ENCODE data around the gene ARHGAP19. TPM values are rescaled to one million over a fixed set of nuclear protein-coding genes. Genes with fewer than 3 reads are reported as not detected.

The ARHGAP19 gene
- total RNA-seq, 2 donors from 2014 or later, result 26.8 to 47.6 TPM

- Mint-ChIP-seq H3K4me3 (no peak overlapping the region), H3K27ac (no peak overlapping the region), H3K36me3 (ENCODE audit: low read depth) (peaks cover 5% of the 10 kb centered on the region), H3K4me1 (peaks cover 6% of the 10 kb centered on the region), H3K27me3 (ENCODE audit: insufficient read depth) (no peaks in the 10 kb centered on the region), H3K9me3 (peaks cover 9% of the 10 kb centered on the region)
- Histone ChIP-seq H3K9ac (ENCODE audit: extremely low read depth, low read length, poor library complexity, severe bottlenecking) (no peak overlapping the region), H3K9me3 (ENCODE audit: control insufficient read depth, low read length) (peaks cover 22% of the 10 kb centered on the region), H3K36me3 (ENCODE audit: control insufficient read depth, insufficient read depth, low read length) (no peaks in the 10 kb centered on the region), H3K4me1 (ENCODE audit: control insufficient read depth, insufficient read depth, low read length) (no peaks in the 10 kb centered on the region), H3K27ac (ENCODE audit: low read depth, low read length) (no peak overlapping the region), H3K4me3 (ENCODE audit: low read length) (no peak overlapping the region), H3K27me3 (ENCODE audit: control insufficient read depth, insufficient read depth, low read length, poor library complexity, severe bottlenecking) (no peaks in the 10 kb centered on the region)
- DNase-seq, result no peak
- WGBS, 2 experiments (ENCODE audit: insufficient coverage in 1 of 2, insufficient read length in 1 of 2), result 88 to 92% methylated on average over 2 to 3 of the region's 9 CpGs
- no peak for TF ChIP-seq CTCF (conservative IDR thresholded peaks at IDR 0.05)
These were observed 17.6 kb downstream of the ARHGAP19 start for GRCh38 chr10:97274828-97275227.

- Histone ChIP-seq H3K9ac (ENCODE audit: extremely low read depth, low read length, poor library complexity, severe bottlenecking) (no peak overlapping the region), H3K36me3 (ENCODE audit: control insufficient read depth, insufficient read depth, low read length) (no peaks in the 10 kb centered on the region), H3K27ac (ENCODE audit: low read depth, low read length) (no peak overlapping the region), H3K9me3 (ENCODE audit: control insufficient read depth, low read length) (peaks cover 22% of the 10 kb centered on the region), H3K27me3 (ENCODE audit: control insufficient read depth, insufficient read depth, low read length, poor library complexity, severe bottlenecking) (no peaks in the 10 kb centered on the region), H3K4me1 (ENCODE audit: control insufficient read depth, insufficient read depth, low read length) (no peaks in the 10 kb centered on the region), H3K4me3 (ENCODE audit: low read length) (no peak overlapping the region)
- 98% methylated on average over 3 of the region's 3 CpGs; no CpG with 5 or more reads in 1 of the 2 experiments for WGBS, 2 experiments (ENCODE audit: insufficient coverage in 1 of 2, insufficient read length in 1 of 2)
- H3K36me3 Mint-ChIP-seq (ENCODE audit: low read depth), result peaks cover 5% of the 10 kb centered on the region
- peaks cover 1% of the 10 kb centered on the region for H3K4me1 Mint-ChIP-seq
- DNase-seq, result no peak
- no peak overlapping the region for H3K4me3 Mint-ChIP-seq
- H3K27ac Mint-ChIP-seq, result no peak overlapping the region
- peaks cover 10% of the 10 kb centered on the region for H3K9me3 Mint-ChIP-seq
- TF ChIP-seq CTCF (conservative IDR thresholded peaks at IDR 0.05), result no peak
- no peaks in the 10 kb centered on the region for H3K27me3 Mint-ChIP-seq (ENCODE audit: insufficient read depth)
These were observed 18.7 kb downstream of the ARHGAP19 start for GRCh38 chr10:97273700-97274099.

GRCh38 chr10:97270523-97271154 lies 21.8 kb downstream of the ARHGAP19 start:
- Mint-ChIP-seq H3K4me1 (peaks cover 11% of the 10 kb centered on the region), H3K4me3 (no peak overlapping the region), H3K27ac (no peak overlapping the region), H3K27me3 (ENCODE audit: insufficient read depth) (no peaks in the 10 kb centered on the region), H3K36me3 (ENCODE audit: low read depth) (peaks cover 21% of the 10 kb centered on the region), H3K9me3 (peaks cover 20% of the 10 kb centered on the region)
- TF ChIP-seq CTCF (conservative IDR thresholded peaks at IDR 0.05), result no peak
- no peak overlapping the region for H3K27ac ChIP-seq (ENCODE audit: low read depth, low read length)
- peaks cover 3% of the 10 kb centered on the region for H3K4me1 ChIP-seq (ENCODE audit: control insufficient read depth, insufficient read depth, low read length)
- H3K9me3 ChIP-seq (ENCODE audit: control insufficient read depth, low read length), result peaks cover 22% of the 10 kb centered on the region
- H3K9ac ChIP-seq (ENCODE audit: extremely low read depth, low read length, poor library complexity, severe bottlenecking), result no peak overlapping the region
- H3K27me3 ChIP-seq (ENCODE audit: control insufficient read depth, insufficient read depth, low read length, poor library complexity, severe bottlenecking), result no peaks in the 10 kb centered on the region
- H3K4me3 ChIP-seq (ENCODE audit: low read length), result no peak overlapping the region
- DNase-seq, result no peak
- no peaks in the 10 kb centered on the region for H3K36me3 ChIP-seq (ENCODE audit: control insufficient read depth, insufficient read depth, low read length)
- WGBS, 2 experiments (ENCODE audit: insufficient coverage in 1 of 2, insufficient read length in 1 of 2), result 82 to 83% methylated on average over 1 to 3 of the region's 3 CpGs

All from endodermal cell (in vitro differentiated cells).